Kidney epithelial cell (primary cell): ENCODE data around the gene HMCN1. TPM values are rescaled to one million over a fixed set of nuclear protein-coding genes. Genes with fewer than 3 reads are reported as not detected.

ENCODE experiments used
- DNase-seq: peaks from one replicate; pipeline ENCODE4 v3.0.0-alpha.2; 2010; ENCODE audit warnings: low read depth
- H3K27me3 ChIP-seq: 2 replicates; pipeline ENCODE4 v1.6.0; 2011; ENCODE audit warnings: low read length; ENCODE audit not compliant: control insufficient read depth, insufficient read depth
- H3K36me3 ChIP-seq: 2 replicates; pipeline ENCODE4 v1.5.1; 2011; ENCODE audit warnings: low read length; ENCODE audit not compliant: control insufficient read depth, insufficient read depth
- H3K4me3 ChIP-seq: 2 replicates; pipeline ENCODE4 v1.5.1; 2011; ENCODE audit warnings: low read depth, mild to moderate bottlenecking, control low read depth, low read length
- CTCF ChIP-seq: IDR thresholded peaks from 2 replicates; pipeline ENCODE4 v1.5.1; 2011; ENCODE audit warnings: mild to moderate bottlenecking, moderate library complexity, low read length, control low read depth, inconsistent platforms; ENCODE audit not compliant: insufficient read depth, poor library complexity, severe bottlenecking
- total RNA-seq: library from RNA; depleted of rRNA; stranded (reverse); fragments of >200 nt; gene quantifications from 2 replicates; pipeline ENCODE4 v1.2.3, GENCODE V29; 2015

The HMCN1 gene
- total RNA-seq, 1 donor from 2014 or later: 1.3 TPM

DNA sequence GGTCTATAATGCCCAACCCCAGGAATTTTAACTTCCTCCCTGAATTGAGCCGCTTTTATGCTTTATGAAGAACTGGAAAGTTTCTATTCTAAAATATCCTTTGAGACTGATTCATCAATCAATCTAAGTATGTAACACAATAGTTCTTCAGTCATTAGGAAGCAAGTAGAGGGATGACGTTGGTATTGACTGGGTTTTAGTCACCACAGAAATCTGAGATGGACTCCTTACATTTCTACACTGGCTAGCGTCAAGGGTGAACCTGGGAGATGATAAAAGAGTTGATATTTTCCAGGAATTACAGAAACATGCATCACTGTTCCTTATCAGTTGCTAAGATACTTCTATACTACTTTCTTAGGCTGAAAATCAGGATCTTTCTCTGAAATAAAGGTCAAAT lies 308.0 kb downstream of the HMCN1 start:
- Histone ChIP-seq H3K36me3 (no peaks in the 10 kb centered on the region), H3K27me3 (no peaks in the 10 kb centered on the region), H3K4me3 (no peak overlapping the region)
- TF ChIP-seq CTCF: no peak
- no peak for DNase-seq

- no peak for TF ChIP-seq CTCF
- H3K27me3 ChIP-seq: no peaks in the 10 kb centered on the region
- H3K36me3 ChIP-seq: no peaks in the 10 kb centered on the region
- no peak overlapping the region for H3K4me3 ChIP-seq
- no peak for DNase-seq
These were observed 309.1 kb downstream of the HMCN1 start for GRCh38 chr1:186043296-186043695.

DNA sequence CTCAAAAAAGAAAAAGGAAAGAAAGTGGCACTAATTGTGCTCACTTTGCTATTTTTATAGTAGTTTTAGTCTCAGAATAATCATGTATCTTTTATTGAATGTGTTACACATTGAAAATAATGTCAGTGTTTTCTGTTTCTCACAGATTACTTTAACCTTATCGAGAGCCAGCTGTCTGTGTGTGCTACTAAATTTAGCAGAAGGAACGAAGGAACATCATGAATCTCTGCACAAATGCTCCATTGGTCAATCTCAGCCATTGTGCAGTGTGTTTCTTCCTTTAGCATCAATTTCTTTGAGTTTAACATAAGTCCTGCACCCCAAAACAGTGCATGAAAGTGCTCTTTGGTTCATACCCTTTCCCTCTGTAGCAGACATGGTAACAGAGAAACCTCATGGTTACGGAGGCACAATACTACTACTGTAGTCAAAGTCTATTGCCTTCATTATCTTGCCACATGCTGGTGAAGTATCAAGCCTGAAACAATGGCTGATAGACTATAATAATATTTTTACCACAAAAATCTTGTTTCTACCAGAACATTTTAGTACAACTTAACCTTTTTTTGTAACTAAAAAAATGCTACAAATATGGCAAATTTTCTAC lies 310.0 kb downstream of the HMCN1 start:
- H3K36me3 ChIP-seq: no peaks in the 10 kb centered on the region
- no peaks in the 10 kb centered on the region for H3K27me3 ChIP-seq
- no peak overlapping the region for H3K4me3 ChIP-seq
- DNase-seq: no peak
- no peak for TF ChIP-seq CTCF

- no peaks in the 10 kb centered on the region for H3K36me3 ChIP-seq
- TF ChIP-seq CTCF: no peak
- H3K4me3 ChIP-seq: no peak overlapping the region
- DNase-seq: no peak
- H3K27me3 ChIP-seq: no peaks in the 10 kb centered on the region
These were observed 312.4 kb downstream of the HMCN1 start for GRCh38 chr1:186046437-186047211.

GRCh38 chr1:186050360-186050759 lies 316.2 kb downstream of the HMCN1 start:
- Histone ChIP-seq H3K36me3 (no peaks in the 10 kb centered on the region), H3K4me3 (no peak overlapping the region), H3K27me3 (no peaks in the 10 kb centered on the region)
- no peak for DNase-seq
- TF ChIP-seq CTCF: no peak
